Measurements from ENCODE around the gene SRSF6.
"Not testable (repeated sequence)": the region's sequence is repeated elsewhere in the genome, so short reads cannot be mapped to it uniquely, and the experiment has no call there.

Gene SRSF6

DNA sequence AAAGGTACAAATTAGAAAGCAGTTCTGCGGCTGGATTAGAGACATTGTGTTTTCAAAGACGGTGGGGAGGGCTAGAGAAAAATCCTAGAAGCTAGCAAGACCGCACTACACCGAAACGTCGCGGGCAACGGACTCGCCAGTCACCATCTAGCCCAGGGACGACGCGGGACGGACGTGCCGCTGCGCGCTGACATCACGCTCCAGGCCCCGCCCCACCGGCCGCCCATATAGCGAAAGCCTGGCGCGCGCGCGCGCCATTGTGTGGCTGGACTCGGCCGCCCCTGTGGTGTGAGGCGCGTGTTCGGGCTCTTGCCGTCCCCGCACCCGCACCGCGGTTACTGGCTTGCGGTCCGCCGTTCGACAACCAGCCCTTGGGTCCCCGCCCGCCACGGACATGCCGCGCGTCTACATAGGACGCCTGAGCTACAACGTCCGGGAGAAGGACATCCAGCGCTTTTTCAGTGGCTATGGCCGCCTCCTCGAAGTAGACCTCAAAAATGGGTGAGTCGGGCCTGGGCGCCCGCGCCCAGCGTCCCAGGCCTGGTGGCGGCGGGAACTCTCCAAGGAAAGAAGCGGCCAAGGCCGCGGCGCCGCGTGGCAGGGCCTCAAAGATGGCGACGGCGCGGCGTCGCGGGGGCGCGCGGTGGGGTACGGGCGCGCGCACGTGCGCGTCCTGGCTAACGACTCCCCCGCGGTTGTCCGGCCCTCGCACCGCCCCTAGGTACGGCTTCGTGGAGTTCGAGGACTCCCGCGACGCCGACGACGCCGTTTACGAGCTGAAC is at the start of gene SRSF6:
TSS of gene SRSF6 (plus strand) at position 257 of the 782 bp plus-strand sequence. CDS start at position 395, 138 bp downstream.
- Mint-ChIP-seq H3K4me1 (peaks cover 30% of the 10 kb centered on the region), H3K27ac (peak within 1 kb of the TSS; percentile 99), H3K36me3 (peaks cover 62% of the 10 kb centered on the region), H3K9me3 (no peaks in the 10 kb centered on the region), H3K4me3 (peak within 1 kb of the TSS; percentile 94)
- ATAC-seq (peak; percentile 92), DNase-seq (ENCODE audit: low spot score in 2 of 2) (peak; percentile 95 to 96)

DNA sequence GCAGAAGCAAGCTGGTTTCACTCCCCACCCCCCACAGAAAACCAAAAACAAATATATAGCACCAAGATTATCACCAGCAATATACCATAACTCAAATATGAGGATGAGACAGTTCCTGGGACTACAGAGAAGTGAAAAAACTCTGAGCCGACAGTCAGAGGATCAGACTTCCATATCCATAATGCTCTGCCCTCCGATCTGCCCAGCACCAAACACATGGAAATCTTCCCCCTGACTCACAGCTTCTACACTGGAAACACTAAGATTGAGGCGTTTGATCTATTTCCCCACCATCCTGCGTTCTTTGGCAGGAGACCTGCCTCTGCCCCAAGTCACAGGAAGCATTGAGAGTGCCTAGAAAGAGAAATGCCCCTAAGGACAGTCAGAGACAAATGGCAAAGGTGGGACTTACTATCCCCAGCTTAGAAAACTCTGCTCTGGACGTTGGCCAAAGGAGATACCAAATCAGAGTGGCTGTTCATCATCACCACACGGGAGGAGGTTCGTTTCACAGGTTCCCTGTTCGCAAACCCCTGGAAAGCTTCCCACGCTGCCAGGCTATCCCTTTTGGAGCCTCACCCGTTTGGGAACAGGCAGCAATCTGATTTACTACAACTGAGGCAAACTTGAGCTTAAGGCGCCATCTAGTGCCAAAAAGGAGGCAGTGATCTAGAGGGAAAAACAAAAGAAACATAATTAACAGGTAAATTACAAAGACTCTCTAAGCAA is 48.7 kb upstream of the SRSF6 start:
- H3K27ac Mint-ChIP-seq: no peak overlapping the region
- no peaks in the 10 kb centered on the region for H3K36me3 Mint-ChIP-seq
- no peak for DNase-seq (ENCODE audit: low spot score in 2 of 2)
- ATAC-seq: no peak
- no peaks in the 10 kb centered on the region for H3K4me1 Mint-ChIP-seq
- no peak overlapping the region for H3K4me3 Mint-ChIP-seq
- no peaks in the 10 kb centered on the region for H3K9me3 Mint-ChIP-seq

DNA sequence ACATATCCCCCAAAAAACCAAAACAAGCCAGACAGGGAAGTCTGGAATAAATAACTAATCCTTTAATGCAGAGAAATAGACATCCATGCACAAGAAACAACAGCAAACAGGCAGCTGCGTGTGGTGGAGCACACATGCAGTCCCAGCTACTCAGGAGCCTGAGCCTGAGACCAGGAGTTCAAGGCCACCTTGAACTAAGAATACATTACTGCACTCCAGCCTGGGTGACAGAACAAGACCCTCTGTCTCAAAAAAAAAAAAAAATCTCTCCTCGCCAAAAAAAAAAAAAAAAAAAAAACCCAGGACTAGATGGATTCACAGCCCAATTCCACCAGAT is 48.2 kb upstream of the SRSF6 start:
- ATAC-seq (no peak), DNase-seq (ENCODE audit: low spot score in 2 of 2) (no peak)
- Mint-ChIP-seq H3K4me1 (no peaks in the 10 kb centered on the region), H3K9me3 (no peaks in the 10 kb centered on the region), H3K27ac (no peak overlapping the region), H3K4me3 (no peak overlapping the region), H3K36me3 (no peaks in the 10 kb centered on the region)

DNA sequence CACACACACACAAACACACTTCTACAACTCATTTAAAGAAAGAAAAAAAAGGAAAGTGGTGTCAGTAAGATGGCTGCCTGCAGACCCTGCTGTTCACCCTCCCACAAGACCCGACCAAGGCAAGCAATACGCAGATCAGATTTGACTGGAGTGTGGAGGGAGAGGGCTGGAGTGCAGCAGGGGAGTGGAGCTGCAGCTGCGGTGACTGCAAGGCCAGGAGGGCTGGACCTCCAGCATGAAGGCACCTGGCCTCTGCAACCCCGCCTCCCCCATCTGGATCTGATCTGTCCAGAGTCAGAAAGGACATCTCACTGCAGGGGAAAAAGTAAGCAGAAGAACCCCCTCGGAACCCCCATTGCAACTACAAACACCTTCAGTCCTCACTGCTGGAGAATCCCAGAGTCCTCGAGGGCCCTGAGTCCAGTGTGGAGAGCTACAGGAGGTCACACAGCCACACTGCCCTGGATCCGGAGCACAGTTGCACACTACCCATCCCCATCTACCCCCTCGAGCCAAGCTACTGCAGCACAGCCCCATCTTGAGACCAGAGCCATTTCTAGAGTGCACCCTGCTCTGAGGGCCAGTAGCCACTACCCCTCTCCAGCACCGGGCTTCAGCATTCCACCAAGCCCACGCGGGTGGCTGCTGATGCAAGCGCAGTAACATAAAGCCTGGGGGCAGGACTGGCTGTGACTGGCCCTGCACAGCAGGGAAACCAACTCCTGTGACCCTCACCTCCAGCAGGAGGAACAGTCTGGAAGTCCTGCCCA is 41.9 kb upstream of the SRSF6 start:
- Mint-ChIP-seq H3K4me1 (no peaks in the 10 kb centered on the region), H3K36me3 (no peaks in the 10 kb centered on the region), H3K9me3 (peaks cover 20% of the 10 kb centered on the region), H3K4me3 (no peak overlapping the region), H3K27ac (no peak overlapping the region)
- no peak for DNase-seq (ENCODE audit: low spot score in 2 of 2)
- peak; percentile 11 for ATAC-seq

DNA sequence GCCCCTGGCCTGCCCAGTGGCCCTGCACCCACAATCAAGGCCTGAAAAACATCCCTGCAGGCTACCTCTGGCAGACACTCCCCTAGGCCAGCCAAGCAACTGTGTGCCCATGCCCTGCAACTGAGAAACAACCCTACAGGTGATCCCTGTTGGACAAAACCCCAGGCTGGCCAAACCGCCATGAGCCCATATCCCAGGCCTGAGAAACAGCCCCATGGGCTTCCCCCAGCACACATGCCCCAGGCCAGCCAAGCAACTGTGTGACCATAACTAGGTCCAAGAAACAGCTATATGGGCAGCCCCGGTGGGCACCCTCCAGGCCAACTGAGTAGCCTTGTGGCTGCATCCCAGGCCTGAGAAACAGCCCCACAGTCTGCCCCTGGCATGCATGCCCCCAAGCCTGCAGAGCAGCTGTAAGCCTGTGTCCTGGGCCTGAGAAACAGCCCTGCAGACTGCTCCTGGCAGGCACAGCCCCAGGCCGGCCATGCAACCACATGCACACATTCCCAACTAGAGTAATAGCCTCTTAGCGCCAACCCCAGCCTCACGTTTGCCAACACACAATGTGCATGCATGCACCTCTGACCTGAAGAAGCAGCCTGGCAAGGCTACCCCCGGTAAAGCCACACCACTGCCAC is 41.0 kb upstream of the SRSF6 start:
- Mint-ChIP-seq H3K27ac (no peak overlapping the region), H3K9me3 (peaks cover 23% of the 10 kb centered on the region), H3K36me3 (no peaks in the 10 kb centered on the region), H3K4me1 (no peaks in the 10 kb centered on the region), H3K4me3 (no peak overlapping the region)
- ATAC-seq (no peak), DNase-seq (ENCODE audit: low spot score in 2 of 2) (no peak)

DNA sequence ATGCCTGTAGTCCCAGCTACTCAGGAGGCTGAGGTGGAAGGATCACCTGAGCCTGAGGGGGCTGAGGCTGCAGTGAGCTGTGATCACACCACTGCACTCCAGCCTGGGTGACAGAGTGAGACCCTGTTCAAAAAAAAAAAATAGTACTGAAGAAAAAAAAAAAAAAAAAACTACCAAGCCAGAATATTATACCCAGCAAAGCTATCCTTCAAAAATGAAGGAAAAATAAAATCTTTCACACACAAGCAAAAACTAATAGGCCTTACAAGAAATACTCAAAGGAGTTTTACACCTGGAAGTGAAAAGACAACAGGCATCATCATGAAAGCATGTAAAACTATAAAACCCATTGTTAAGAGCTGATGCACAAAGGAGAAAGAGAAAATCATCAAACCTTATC is 37.5 kb upstream of the SRSF6 start:
- no peak overlapping the region for H3K4me3 Mint-ChIP-seq
- H3K36me3 Mint-ChIP-seq: no peaks in the 10 kb centered on the region
- ATAC-seq (no peak), DNase-seq (ENCODE audit: low spot score in 2 of 2) (no peak)
- peaks cover 23% of the 10 kb centered on the region for H3K9me3 Mint-ChIP-seq
- H3K4me1 Mint-ChIP-seq: no peaks in the 10 kb centered on the region
- H3K27ac Mint-ChIP-seq: no peak overlapping the region

DNA sequence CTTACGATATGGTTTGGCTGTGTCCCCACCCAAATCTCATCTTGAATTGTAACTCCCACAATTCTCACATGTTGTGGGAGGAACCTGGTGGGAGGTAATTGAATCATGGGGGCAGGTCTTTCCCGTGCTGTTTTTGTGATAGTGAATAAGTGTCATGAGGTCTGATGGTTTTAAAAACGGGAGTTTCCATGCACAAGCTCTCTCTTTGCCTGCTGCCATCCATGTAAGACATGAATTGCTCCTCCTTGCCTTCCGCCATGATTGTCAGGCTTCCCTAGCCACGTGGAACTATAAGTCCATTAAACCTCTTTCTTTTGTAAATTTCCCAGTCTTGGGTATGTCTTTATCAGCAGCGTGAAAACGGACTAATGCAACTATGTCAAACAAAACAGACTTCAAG is 36.8 kb upstream of the SRSF6 start:
- H3K4me1 Mint-ChIP-seq; H3K36me3 Mint-ChIP-seq; H3K4me3 Mint-ChIP-seq; ATAC-seq; DNase-seq (ENCODE audit: low spot score in 2 of 2); H3K27ac Mint-ChIP-seq: not testable (repeated sequence)
- peaks cover 23% of the 10 kb centered on the region for H3K9me3 Mint-ChIP-seq

DNA sequence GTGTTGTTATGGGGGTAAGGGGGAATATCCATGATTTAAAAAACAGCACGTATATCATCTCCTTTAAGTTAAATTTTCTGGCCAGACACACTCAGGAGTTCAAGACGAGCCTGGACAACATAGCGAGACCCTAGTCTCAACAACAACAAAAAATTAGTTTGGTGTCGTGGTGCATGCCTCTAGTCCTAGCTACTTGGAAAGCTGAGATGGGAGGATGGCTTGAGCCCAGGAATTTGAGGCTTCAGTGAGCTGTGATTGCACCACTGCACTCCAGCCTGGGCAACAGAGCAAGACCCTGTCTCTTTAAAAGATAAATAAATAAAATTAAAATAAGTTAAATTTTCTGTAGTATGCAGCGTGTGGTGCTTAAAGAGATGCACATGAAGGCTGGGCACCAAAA is 31.5 kb upstream of the SRSF6 start:
- Mint-ChIP-seq H3K27ac (no peak overlapping the region), H3K9me3 (peaks cover under 1% of the 10 kb centered on the region), H3K4me1 (no peaks in the 10 kb centered on the region), H3K36me3 (no peaks in the 10 kb centered on the region), H3K4me3 (no peak overlapping the region)
- ATAC-seq (no peak), DNase-seq (ENCODE audit: low spot score in 2 of 2) (no peak)

DNA sequence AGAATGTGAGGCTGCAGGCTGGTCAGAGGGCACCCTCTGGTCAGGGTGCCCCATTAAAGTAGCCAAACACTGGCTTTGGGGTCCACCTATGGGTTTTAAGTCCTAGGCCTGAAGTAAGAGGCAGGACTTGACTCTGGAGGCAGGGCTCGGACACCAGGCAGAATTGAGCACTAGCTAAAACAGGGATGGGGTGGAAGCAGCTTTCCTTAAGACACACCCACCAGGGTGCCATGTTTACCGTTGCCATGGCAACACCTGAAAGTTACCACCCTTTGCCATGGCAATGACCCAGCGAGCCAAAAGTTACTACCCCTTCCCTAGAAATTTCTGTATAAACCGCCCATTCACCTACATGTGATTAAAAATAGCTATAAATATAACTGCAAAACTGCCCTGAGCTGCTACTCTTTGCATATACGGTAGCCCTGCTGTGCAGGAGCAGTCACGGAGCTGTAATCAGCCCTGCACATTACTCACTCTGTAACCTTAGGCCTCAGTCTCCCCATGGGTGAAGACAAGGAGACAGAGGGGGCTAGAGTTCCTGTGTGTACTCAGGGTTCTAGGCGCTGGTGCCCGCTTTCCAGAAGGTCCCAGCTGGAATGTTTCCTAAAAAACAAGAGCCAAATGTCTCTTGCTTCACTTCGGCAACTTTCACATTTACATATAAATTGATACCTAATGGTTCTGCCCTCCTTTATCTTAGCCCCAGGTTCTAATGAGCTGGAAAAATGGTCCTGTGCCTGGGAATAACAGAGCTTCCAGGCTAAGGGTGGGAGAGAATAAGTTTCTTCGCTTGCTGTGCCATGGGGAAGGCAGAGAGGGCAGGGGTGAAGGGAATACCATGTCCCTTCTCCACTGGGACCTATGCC is 27.2 kb upstream of the SRSF6 start:
- no peak for ATAC-seq
- no peaks in the 10 kb centered on the region for H3K4me1 Mint-ChIP-seq

DNA sequence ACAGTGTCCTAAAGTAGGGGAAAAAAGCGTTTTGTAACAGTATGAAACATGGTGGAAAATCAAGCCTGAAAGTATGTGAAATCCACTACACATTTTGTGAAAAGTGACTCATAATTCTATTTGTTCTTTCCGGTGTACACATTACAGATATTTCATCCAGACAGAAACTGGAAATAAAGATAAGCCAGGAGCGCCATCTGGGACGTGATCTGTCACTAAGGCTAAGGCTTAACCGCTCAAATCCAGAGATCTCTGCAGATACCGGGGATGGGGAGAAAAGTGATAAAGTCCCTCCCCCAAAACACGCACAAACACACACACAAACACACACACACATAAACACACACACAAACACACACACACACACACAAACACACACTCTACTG is 26.6 kb upstream of the SRSF6 start:
- Mint-ChIP-seq H3K27ac (no peak overlapping the region), H3K4me1 (no peaks in the 10 kb centered on the region), H3K36me3 (no peaks in the 10 kb centered on the region), H3K4me3 (no peak overlapping the region), H3K9me3 (no peaks in the 10 kb centered on the region)
- ATAC-seq (no peak), DNase-seq (ENCODE audit: low spot score in 2 of 2) (no peak)

More for the DNA sequence above, 27.2 kb upstream of the SRSF6 start:
- Mint-ChIP-seq H3K9me3 (no peaks in the 10 kb centered on the region), H3K4me3 (no peak overlapping the region), H3K27ac (no peak overlapping the region), H3K36me3 (no peaks in the 10 kb centered on the region)
- no peak for DNase-seq (ENCODE audit: low spot score in 2 of 2)

DNA sequence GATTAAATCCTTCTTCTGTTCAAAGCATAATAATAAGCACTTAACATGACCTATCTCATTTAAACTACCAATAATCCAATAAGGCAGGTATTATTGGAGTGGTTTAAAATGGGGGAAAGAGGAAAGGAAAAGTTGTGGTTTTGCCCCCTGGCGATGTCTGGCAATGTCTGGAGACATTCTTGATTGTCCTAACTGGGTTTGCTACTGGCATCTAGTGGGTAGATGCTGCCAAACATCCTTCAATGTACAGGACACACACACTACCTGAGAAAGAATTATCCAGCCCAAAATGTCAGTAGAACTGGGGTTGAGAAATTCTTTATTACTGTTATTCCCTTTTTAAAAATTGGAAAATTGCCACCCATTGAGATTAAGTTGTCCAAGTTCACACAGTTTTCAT is 25.2 kb upstream of the SRSF6 start:
- no peak overlapping the region for H3K4me3 Mint-ChIP-seq
- H3K9me3 Mint-ChIP-seq: no peaks in the 10 kb centered on the region
- DNase-seq (ENCODE audit: low spot score in 2 of 2) (no peak), ATAC-seq (no peak)
- H3K36me3 Mint-ChIP-seq: no peaks in the 10 kb centered on the region
- no peaks in the 10 kb centered on the region for H3K4me1 Mint-ChIP-seq
- no peak overlapping the region for H3K27ac Mint-ChIP-seq

DNA sequence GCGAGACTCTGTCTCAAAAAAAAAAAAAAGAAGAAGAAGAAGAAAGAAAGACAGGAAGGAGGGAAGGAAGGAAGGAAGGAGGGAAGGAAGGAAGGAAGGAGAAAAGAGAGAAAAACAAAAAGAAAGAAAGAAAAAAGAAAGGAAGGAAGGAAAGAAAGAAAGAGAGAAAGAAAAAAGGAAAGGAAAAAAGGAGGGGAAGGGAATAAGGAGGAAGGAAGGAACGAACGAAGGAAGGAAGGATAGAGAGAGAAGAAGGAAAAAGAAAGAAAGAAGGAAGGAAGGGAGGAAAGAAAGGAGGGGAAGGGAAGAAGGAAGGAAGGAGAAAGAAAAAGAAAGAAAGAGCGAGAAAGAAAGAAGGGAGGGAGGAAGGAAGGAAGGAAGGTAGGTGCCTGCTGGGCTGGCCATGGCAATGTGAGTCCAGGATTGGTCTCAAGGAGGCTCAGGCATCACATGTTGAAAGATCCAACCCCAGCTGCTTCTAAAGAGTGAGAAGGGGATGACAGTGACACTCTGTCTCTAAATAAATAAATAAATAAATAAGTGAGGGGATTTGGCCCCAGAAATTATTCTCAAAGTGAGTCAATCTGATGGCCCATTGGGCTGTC is 24.3 kb upstream of the SRSF6 start:
- no peak overlapping the region for H3K4me3 Mint-ChIP-seq
- H3K4me1 Mint-ChIP-seq: no peaks in the 10 kb centered on the region
- no peak overlapping the region for H3K27ac Mint-ChIP-seq
- H3K36me3 Mint-ChIP-seq: no peaks in the 10 kb centered on the region
- ATAC-seq (no peak), DNase-seq (ENCODE audit: low spot score in 2 of 2) (no peak)
- H3K9me3 Mint-ChIP-seq: no peaks in the 10 kb centered on the region

DNA sequence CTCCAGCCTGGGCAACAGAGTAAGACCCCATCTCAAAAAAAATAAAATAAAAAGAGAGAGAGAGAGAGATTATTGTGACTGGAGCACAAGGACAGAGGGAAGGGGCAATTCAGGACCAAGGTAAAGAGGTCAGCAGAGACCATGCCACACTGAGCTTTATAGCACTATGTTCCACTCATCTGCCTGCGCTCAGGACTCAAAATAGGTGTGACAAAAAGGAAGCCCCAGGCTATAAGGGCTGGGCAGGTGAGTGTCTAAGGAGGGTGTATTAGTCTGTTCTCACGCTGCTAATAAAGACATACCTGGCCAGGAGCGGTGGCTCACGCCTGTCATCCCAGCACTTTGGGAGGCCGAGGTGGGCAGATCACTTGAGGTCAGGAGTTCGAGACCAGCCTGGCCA is 23.1 kb upstream of the SRSF6 start:
- Mint-ChIP-seq H3K4me3 (no peak overlapping the region), H3K27ac (no peak overlapping the region), H3K4me1 (no peaks in the 10 kb centered on the region), H3K36me3 (no peaks in the 10 kb centered on the region), H3K9me3 (no peaks in the 10 kb centered on the region)
- no peak for DNase-seq (ENCODE audit: low spot score in 2 of 2)
- no peak for ATAC-seq

DNA sequence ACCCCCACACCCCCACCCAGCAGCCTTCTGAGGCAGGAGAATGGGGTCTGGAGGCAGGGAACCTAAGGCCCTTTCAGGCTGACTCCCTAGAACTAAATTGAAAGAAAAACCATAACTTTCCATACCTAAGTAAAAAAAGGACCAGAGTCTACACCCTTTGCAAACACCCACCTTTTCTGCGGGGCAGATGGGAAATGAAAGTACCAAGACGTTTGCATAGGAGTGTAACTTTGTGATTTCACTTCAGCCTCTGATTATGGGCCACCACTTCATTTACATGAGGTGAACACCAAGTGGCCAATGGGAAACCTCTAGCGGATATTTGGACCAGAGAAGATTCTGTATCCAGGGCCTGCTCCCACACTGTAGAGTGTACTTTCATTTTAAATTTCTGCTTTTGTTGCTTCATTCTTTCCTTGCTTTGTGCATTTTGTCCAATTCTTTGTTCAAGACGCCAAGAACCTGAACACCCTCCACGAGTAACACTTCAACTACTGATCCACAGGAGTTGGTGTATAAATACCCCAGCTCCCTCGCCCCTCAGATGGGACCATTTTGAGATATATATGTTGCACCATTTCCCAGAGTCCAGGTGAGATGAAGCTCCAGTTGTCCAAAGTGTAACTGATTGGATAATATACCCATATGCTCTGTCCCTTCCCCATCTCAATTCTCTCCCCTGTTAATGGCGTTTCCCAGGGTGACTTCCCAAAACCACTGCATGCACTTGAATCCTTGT is 18.9 kb upstream of the SRSF6 start:
- Mint-ChIP-seq H3K4me3 (no peak overlapping the region), H3K27ac (no peak overlapping the region), H3K4me1 (no peaks in the 10 kb centered on the region), H3K36me3 (no peaks in the 10 kb centered on the region), H3K9me3 (no peaks in the 10 kb centered on the region)
- ATAC-seq (no peak), DNase-seq (ENCODE audit: low spot score in 2 of 2) (no peak)

All from stimulated activated effector memory CD8-positive, alpha-beta T cell treated with anti-CD3 and anti-CD28 coated beads, Interleukin-12 subunit alpha, Interleukin-12 subunit beta, amount 100 ng/mL, for 72 hours (primary cell).